Endothelial cell of umbilical vein (primary cell): ENCODE measurements around the gene CBLB. TPM values are rescaled to one million over a fixed set of nuclear protein-coding genes. Genes with fewer than 3 reads are reported as not detected.

Experiments
- BruUV-seq: library from RNA; stranded (reverse); fragments of 400-500 nt; replicated peaks from 2 replicates; lab custom pipeline; 2021; lab: Mats Ljungman, UMichigan
- CTCF ChIA-PET: fragments of 300-600, 350-600 bp; sonication (Branson Sonifier 250); formaldehyde crosslinking; loops from one replicate; lab custom pipeline; 2021; ENCODE audit warnings: antibody characterized with exemption, inconsistent platforms; lab: Charles Lee
- POLR2A ChIA-PET: fragments of 300-600, 350-600 bp; sonication (Branson Sonifier 250); formaldehyde crosslinking; loops from one replicate; lab custom pipeline; 2021; ENCODE audit warnings: antibody characterized with exemption, inconsistent platforms; lab: Charles Lee
- DNase-seq: peaks from one replicate; pipeline ENCODE4 v3.0.0-alpha.2; 2011; ENCODE audit warnings: low read depth, low spot score
- FAIRE-seq: peaks from 2 replicates; lab custom pipeline; 2011; peaks lifted over from hg19 to GRCh38; lab: Jason Lieb, UNC
- H2AFZ ChIP-seq: 2 replicates; pipeline ENCODE4 v1.6.0; 2012; ENCODE audit warnings: low read depth, low read length, control low read depth, inconsistent platforms
- H3K27ac ChIP-seq: 2 replicates; pipeline ENCODE4 v1.5.1; 2011; ENCODE audit warnings: low read depth, mild to moderate bottlenecking, control low read depth, low read length, moderate library complexity; ENCODE audit not compliant: insufficient read depth
- H3K27me3 ChIP-seq, 2 experiments: 2 replicates each; pipeline versions ENCODE4 v1.6.0 to v1.6.1; 2011; ENCODE audit warnings: low read length in 2 of 2, mixed read lengths in 1 of 2; ENCODE audit not compliant: control insufficient read depth in 2 of 2, insufficient read depth in 2 of 2
- H3K36me3 ChIP-seq, 2 experiments: 2 replicates in 1 of 2; 3 replicates in 1 of 2; pipeline ENCODE4 v1.5.1; 2011; ENCODE audit warnings: low read length in 2 of 2, mild to moderate bottlenecking in 1 of 2, moderate library complexity in 1 of 2; ENCODE audit not compliant: control insufficient read depth in 2 of 2, insufficient read depth in 2 of 2; ENCODE audit errors: extremely low read depth in 1 of 2
- H3K4me1 ChIP-seq: 3 replicates; pipeline ENCODE4 v1.5.1; 2011; ENCODE audit warnings: mild to moderate bottlenecking, low read length; ENCODE audit not compliant: control insufficient read depth, insufficient read depth; ENCODE audit errors: extremely low read depth
- H3K4me2 ChIP-seq: 2 replicates; pipeline ENCODE4 v1.6.1; 2011; ENCODE audit warnings: low read length, control low read depth, mixed read lengths; ENCODE audit not compliant: insufficient read depth
- H3K4me3 ChIP-seq, 3 experiments: fragments of 200-600 bp in 1 of 3; sonication (generic), shearing (Covaris generic) in 1 of 3; replicated peaks in 1 of 3; 2 replicates each; pipeline ENCODE4 v1.5.1; 2011 to 2016; ENCODE audit warnings: control low read depth in 3 of 3, low read length in 3 of 3, mild to moderate bottlenecking in 2 of 3, inconsistent platforms in 1 of 3, low read depth in 1 of 3, moderate library complexity in 1 of 3; ENCODE audit not compliant: insufficient read depth in 1 of 3
- H3K79me2 ChIP-seq: 2 replicates; pipeline ENCODE4 v1.6.0; 2012; ENCODE audit warnings: low read length, inconsistent platforms; ENCODE audit not compliant: control insufficient read depth, insufficient read depth
- H3K9ac ChIP-seq: replicated peaks from 2 replicates; pipeline ENCODE3; 2011; ENCODE audit warnings: low read length, control low read depth; ENCODE audit not compliant: insufficient read depth; ENCODE audit errors: extremely low read depth
- H3K9me1 ChIP-seq: replicated peaks from 3 replicates; pipeline ENCODE4 v1.6.0; 2011; ENCODE audit warnings: mild to moderate bottlenecking, low read length; ENCODE audit not compliant: control insufficient read depth, insufficient read depth; ENCODE audit errors: extremely low read depth
- H3K9me3 ChIP-seq: replicated peaks from 2 replicates; pipeline ENCODE4 v1.5.1; 2012; ENCODE audit warnings: low read length, inconsistent platforms; ENCODE audit not compliant: control insufficient read depth, insufficient read depth
- H4K20me1 ChIP-seq: replicated peaks from 2 replicates; pipeline ENCODE3; 2011; ENCODE audit warnings: mild to moderate bottlenecking, low read length; ENCODE audit not compliant: control insufficient read depth, insufficient read depth; ENCODE audit errors: extremely low read depth
- EZH2 ChIP-seq: IDR thresholded peaks from 2 replicates; pipeline ENCODE4 v1.6.1; 2012; ENCODE audit warnings: borderline replicate concordance, low read depth, mild to moderate bottlenecking, moderate library complexity, low read length, inconsistent platforms; ENCODE audit not compliant: severe bottlenecking
- GATA2 ChIP-seq: IDR thresholded peaks from 2 replicates; pipeline ENCODE4 v1.7.0; 2011; ENCODE audit warnings: low read depth, mild to moderate bottlenecking, moderate library complexity, mixed read lengths, low read length; ENCODE audit not compliant: insufficient read length, insufficient read depth
- JUN ChIP-seq: IDR thresholded peaks from 2 replicates; pipeline ENCODE4 v1.6.1; 2011; ENCODE audit warnings: borderline replicate concordance, low read depth; ENCODE audit not compliant: insufficient read length, insufficient read depth
- MYC ChIP-seq: IDR thresholded peaks from one replicate; pipeline ENCODE4 v1.6.1; 2011; ENCODE audit warnings: mild to moderate bottlenecking, low read depth, low read length
- POLR2AphosphoS5 ChIP-seq: IDR thresholded peaks from 2 replicates; pipeline ENCODE4 v1.6.1; 2012; ENCODE audit warnings: low read depth, mild to moderate bottlenecking, control low read depth, low read length, moderate library complexity; ENCODE audit not compliant: insufficient read depth
- dilution Hi-C: fragments of 300-500 bp; cut with MboI; formaldehyde crosslinking; loops from one replicate; pipeline ENCODE4 v1.15.0; 2019; ENCODE audit warnings: low sequenced_read_pairs; ENCODE audit not compliant: extremely low pct_ligation_motif_present
- intact Hi-C: fragments of 100-400 bp; cut with micrococcal nuclease; formaldehyde crosslinking; loops from one replicate; pipeline ENCODE4 v1.10.0; 2022
- polyA plus RNA-seq, 4 experiments: library from polyadenylated mRNA; depleted of rRNA in 3 of 4; stranded (reverse) in 3 of 4; unstranded in 1 of 4; fragments of >200 nt; gene quantifications; 2 replicates each; pipeline versions ENCODE4 v1.2.1 to v1.2.3, GENCODE V29; 2011 to 2012; ENCODE audit warnings: missing spikeins in 1 of 4
- total RNA-seq: library from RNA; stranded (reverse); gene quantifications from 2 replicates; pipeline ENCODE4 v1.2.3, GENCODE V29; 2021
- TF ChIP-seq, protein P1 (sequence below), 2 donors: IDR thresholded peaks; 1 replicate in 1 of 2; 2 replicates in 1 of 2; pipeline ENCODE4 v1.5.1; 2011; ENCODE audit warnings: low read length in 2 of 2, mild to moderate bottlenecking in 2 of 2, moderate library complexity in 2 of 2, control low read depth in 1 of 2, inconsistent platforms in 1 of 2, low read depth in 1 of 2; ENCODE audit not compliant: insufficient read depth in 1 of 2; ENCODE audit errors: extremely low read depth in 1 of 2
- TF ChIP-seq, protein P2 (sequence below): IDR thresholded peaks from 2 replicates; pipeline ENCODE4 v1.6.1; 2011; ENCODE audit not compliant: insufficient read depth, insufficient read length

The CBLB gene
- total and polyA plus RNA-seq, 2 donors (not counting 3 experiments of a cell fraction or from before 2014, with no cell fraction given) = 17.8 to 39.6 TPM

DNA sequence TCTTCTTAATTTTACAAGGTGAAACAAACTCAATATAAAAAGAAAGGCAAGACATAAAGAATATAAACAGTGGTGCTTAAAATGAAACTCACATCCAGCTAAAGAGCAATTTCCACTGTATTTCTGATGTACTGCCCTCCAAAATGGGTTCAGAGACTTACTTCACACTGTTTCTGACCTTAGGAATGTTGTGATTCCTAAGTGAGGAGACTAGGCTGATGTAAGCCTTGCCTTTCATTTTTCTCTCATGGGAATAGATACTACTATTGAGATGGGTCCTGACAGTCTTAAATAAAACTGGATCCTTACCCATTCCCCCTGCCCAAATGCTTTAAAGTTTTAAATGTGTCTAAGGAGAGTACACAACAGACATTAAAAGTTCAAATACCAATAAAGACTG is 86.9 kb downstream of the CBLB start:
- Histone ChIP-seq H3K27me3 (no peaks in the 10 kb centered on the region), H3K27ac (no peak overlapping the region), H3K4me1 (no peaks in the 10 kb centered on the region), H3K9me3 (no peaks in the 10 kb centered on the region), H2AFZ (no peak overlapping the region), H3K4me3 (no peak overlapping the region), H3K9me1 (no peaks in the 10 kb centered on the region), H3K4me2 (no peak overlapping the region), H3K9ac (no peak overlapping the region), H4K20me1 (no peaks in the 10 kb centered on the region), H3K79me2 (no peaks in the 10 kb centered on the region), H3K36me3 (no peaks in the 10 kb centered on the region)
- TF ChIP-seq, protein P1, sequence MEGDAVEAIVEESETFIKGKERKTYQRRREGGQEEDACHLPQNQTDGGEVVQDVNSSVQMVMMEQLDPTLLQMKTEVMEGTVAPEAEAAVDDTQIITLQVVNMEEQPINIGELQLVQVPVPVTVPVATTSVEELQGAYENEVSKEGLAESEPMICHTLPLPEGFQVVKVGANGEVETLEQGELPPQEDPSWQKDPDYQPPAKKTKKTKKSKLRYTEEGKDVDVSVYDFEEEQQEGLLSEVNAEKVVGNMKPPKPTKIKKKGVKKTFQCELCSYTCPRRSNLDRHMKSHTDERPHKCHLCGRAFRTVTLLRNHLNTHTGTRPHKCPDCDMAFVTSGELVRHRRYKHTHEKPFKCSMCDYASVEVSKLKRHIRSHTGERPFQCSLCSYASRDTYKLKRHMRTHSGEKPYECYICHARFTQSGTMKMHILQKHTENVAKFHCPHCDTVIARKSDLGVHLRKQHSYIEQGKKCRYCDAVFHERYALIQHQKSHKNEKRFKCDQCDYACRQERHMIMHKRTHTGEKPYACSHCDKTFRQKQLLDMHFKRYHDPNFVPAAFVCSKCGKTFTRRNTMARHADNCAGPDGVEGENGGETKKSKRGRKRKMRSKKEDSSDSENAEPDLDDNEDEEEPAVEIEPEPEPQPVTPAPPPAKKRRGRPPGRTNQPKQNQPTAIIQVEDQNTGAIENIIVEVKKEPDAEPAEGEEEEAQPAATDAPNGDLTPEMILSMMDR (IDR thresholded peaks at IDR 0.05; ENCODE audit: extremely low read depth in 1 of 2, insufficient read depth in 1 of 2, low read depth in 1 of 2, low read length in 2 of 2) = no peak
- TF ChIP-seq GATA2 (no peak), JUN (no peak), POLR2AphosphoS5 (no peak), MYC (no peak), EZH2 (no peak)
- TF ChIP-seq, protein P2, sequence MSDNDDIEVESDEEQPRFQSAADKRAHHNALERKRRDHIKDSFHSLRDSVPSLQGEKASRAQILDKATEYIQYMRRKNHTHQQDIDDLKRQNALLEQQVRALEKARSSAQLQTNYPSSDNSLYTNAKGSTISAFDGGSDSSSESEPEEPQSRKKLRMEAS = no peak
- dilution Hi-C loops = no loop called here
- ChIA-PET CTCF (no interaction called here), POLR2A (no interaction called here)
- intact Hi-C loops = no loop called here
- BruUV-seq = no TSS peak
- FAIRE-seq = no peak
- no peak for DNase-seq
